Measurements from ENCODE around the gene GBX2.

GRCh38 chr2:236133410-236134012 lies 34.7 kb downstream of the GBX2 start:
- TF ChIP-seq CTCF (IDR thresholded peaks at IDR 0.05), result no peak
- no peak for TF ChIP-seq REST (IDR thresholded peaks at IDR 0.05; ENCODE audit: insufficient read depth in 1 of 2, low read depth in 2 of 2, low read length in 1 of 2)
- TF ChIP-seq POLR2AphosphoS5 (IDR thresholded peaks at IDR 0.05; ENCODE audit: low read depth, low read length), result no peak

All from Panc1 (cell line).